PFSK-1 (cell line): ENCODE data around the gene C5orf15.

ENCODE experiments used
- POLR2AphosphoS5 ChIP-seq: IDR thresholded peaks from 2 replicates; pipeline ENCODE4 v1.6.1; 2012; ENCODE audit warnings: low read depth, mild to moderate bottlenecking, control low read depth, low read length, moderate library complexity
- REST ChIP-seq, 2 experiments: IDR thresholded peaks; 2 replicates each; pipeline versions ENCODE4 v1.6.1 to v1.8.0; 2011 to 2012; ENCODE audit warnings: low read depth in 2 of 2, low read length in 2 of 2, control low read depth in 1 of 2, inconsistent platforms in 1 of 2, mild to moderate bottlenecking in 1 of 2, moderate library complexity in 1 of 2; ENCODE audit not compliant: insufficient read depth in 1 of 2
- TAF1 ChIP-seq: IDR thresholded peaks from 2 replicates; pipeline ENCODE4 v1.6.1; 2012; ENCODE audit warnings: low read length, control low read depth, borderline replicate concordance; ENCODE audit not compliant: insufficient read depth

GRCh38 chr5:133933169-133933509 is 35.3 kb downstream of the C5orf15 start:
- TF ChIP-seq REST (IDR thresholded peaks at IDR 0.05; ENCODE audit: insufficient read depth in 1 of 2, low read depth in 2 of 2, low read length in 2 of 2), result no peak
- TF ChIP-seq POLR2AphosphoS5, result no peak
- TF ChIP-seq TAF1, result no peak
